Fibroblast of lung (primary cell): Measurements from ENCODE around the gene CNGA4. TPM values are rescaled to one million over a fixed set of nuclear protein-coding genes. Genes with fewer than 3 reads are reported as not detected.

Source experiments
- DNase-seq, 2 donors: peaks; one replicate each; pipeline versions ENCODE4 v3.0.0 to v3.0.0-alpha.2; 2010; ENCODE audit warnings: low read depth in 2 of 2
- H2AFZ ChIP-seq: 2 replicates; pipeline ENCODE4 v1.5.1; 2012; ENCODE audit warnings: low read length, control low read depth, inconsistent platforms
- H3K27ac ChIP-seq: 2 replicates; pipeline ENCODE4 v1.5.1; 2011; ENCODE audit warnings: low read length, control low read depth; ENCODE audit not compliant: insufficient read depth
- H3K27me3 ChIP-seq: 2 replicates; pipeline ENCODE4 v1.5.1; 2011; ENCODE audit warnings: mild to moderate bottlenecking, low read length; ENCODE audit not compliant: control insufficient read depth, insufficient read depth
- H3K36me3 ChIP-seq: 2 replicates; pipeline ENCODE4 v1.5.1; 2011; ENCODE audit warnings: low read length; ENCODE audit not compliant: control insufficient read depth, insufficient read depth
- H3K4me1 ChIP-seq: 2 replicates; pipeline ENCODE4 v1.5.1; 2011; ENCODE audit warnings: low read length; ENCODE audit not compliant: control insufficient read depth, insufficient read depth; ENCODE audit errors: extremely low read depth
- H3K4me2 ChIP-seq: 2 replicates; pipeline ENCODE4 v1.5.1; 2011; ENCODE audit warnings: low read length, control low read depth; ENCODE audit not compliant: insufficient read depth; ENCODE audit errors: extremely low read depth
- H3K4me3 ChIP-seq, 4 experiments: fragments of 200-600 bp in 1 of 4; sonication (generic) in 1 of 4; replicated peaks in 1 of 4; 2 replicates each; pipeline ENCODE4 v1.5.1; 2011 to 2016; ENCODE audit warnings: low read length in 4 of 4, low read depth in 3 of 4, mild to moderate bottlenecking in 3 of 4, control low read depth in 2 of 4, inconsistent platforms in 1 of 4, mixed read lengths in 1 of 4; ENCODE audit not compliant: insufficient read depth in 1 of 4; ENCODE audit errors: control extremely low read depth in 1 of 4
- H3K79me2 ChIP-seq: 2 replicates; pipeline ENCODE4 v1.5.1; 2012; ENCODE audit warnings: mild to moderate bottlenecking, low read length, inconsistent platforms; ENCODE audit not compliant: control insufficient read depth, insufficient read depth
- H3K9ac ChIP-seq: 2 replicates; pipeline ENCODE4 v1.5.1; 2011; ENCODE audit warnings: mild to moderate bottlenecking, low read length, control low read depth; ENCODE audit not compliant: insufficient read depth
- H3K9me3 ChIP-seq: 2 replicates; pipeline ENCODE4 v1.5.1; 2012; ENCODE audit warnings: low read depth, low read length; ENCODE audit not compliant: control insufficient read depth, insufficient read depth
- H4K20me1 ChIP-seq: 2 replicates; pipeline ENCODE4 v1.5.1; 2011; ENCODE audit warnings: low read length; ENCODE audit not compliant: control insufficient read depth, insufficient read depth; ENCODE audit errors: extremely low read depth
- EZH2 ChIP-seq: IDR thresholded peaks from 2 replicates; pipeline ENCODE4 v1.5.1; 2012; ENCODE audit warnings: low read length, control low read depth, mild to moderate bottlenecking; ENCODE audit errors: missing control alignments
- polyA plus RNA-seq, 2 donors: library from polyadenylated mRNA; depleted of rRNA in 1 of 2; stranded (reverse) in 1 of 2; unstranded in 1 of 2; fragments of >200 nt; gene quantifications; 2 replicates each; pipeline ENCODE4 v1.2.1, GENCODE V29; 2011 to 2012; ENCODE audit warnings: missing spikeins in 1 of 2
- total RNA-seq: library from RNA; depleted of rRNA; stranded (reverse); fragments of >200 nt; gene quantifications from 2 replicates; pipeline ENCODE4 v1.2.1, GENCODE V29; 2014
- TF ChIP-seq, protein P1 (sequence below), 2 donors: IDR thresholded peaks in 1 of 2; conservative IDR thresholded peaks in 1 of 2; 1 replicate in 1 of 2; 2 replicates in 1 of 2; pipeline ENCODE4 v1.5.1; 2011 to 2012; ENCODE audit warnings: low read length in 2 of 2, control low read depth in 1 of 2, inconsistent platforms in 1 of 2, low read depth in 1 of 2, mild to moderate bottlenecking in 1 of 2

Gene CNGA4
- total and polyA plus RNA-seq, 2 donors (not counting 1 experiment from before 2014, with no cell fraction given): 0.06 to 0.17 TPM

GRCh38 chr11:6196396-6196795 is 42.5 kb upstream of the CNGA4 start:
- Histone ChIP-seq H3K4me2 (no peak overlapping the region), H3K9me3 (no peaks in the 10 kb centered on the region), H3K4me1 (no peaks in the 10 kb centered on the region), H3K36me3 (no peaks in the 10 kb centered on the region), H2AFZ (no peak overlapping the region), H3K27ac (no peak overlapping the region), H3K4me3 (no peak overlapping the region), H3K27me3 (no peaks in the 10 kb centered on the region), H3K79me2 (no peaks in the 10 kb centered on the region), H3K9ac (no peak overlapping the region), H4K20me1 (no peaks in the 10 kb centered on the region)
- no peak for DNase-seq
- TF ChIP-seq, protein P1, sequence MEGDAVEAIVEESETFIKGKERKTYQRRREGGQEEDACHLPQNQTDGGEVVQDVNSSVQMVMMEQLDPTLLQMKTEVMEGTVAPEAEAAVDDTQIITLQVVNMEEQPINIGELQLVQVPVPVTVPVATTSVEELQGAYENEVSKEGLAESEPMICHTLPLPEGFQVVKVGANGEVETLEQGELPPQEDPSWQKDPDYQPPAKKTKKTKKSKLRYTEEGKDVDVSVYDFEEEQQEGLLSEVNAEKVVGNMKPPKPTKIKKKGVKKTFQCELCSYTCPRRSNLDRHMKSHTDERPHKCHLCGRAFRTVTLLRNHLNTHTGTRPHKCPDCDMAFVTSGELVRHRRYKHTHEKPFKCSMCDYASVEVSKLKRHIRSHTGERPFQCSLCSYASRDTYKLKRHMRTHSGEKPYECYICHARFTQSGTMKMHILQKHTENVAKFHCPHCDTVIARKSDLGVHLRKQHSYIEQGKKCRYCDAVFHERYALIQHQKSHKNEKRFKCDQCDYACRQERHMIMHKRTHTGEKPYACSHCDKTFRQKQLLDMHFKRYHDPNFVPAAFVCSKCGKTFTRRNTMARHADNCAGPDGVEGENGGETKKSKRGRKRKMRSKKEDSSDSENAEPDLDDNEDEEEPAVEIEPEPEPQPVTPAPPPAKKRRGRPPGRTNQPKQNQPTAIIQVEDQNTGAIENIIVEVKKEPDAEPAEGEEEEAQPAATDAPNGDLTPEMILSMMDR (conservative IDR thresholded peaks at IDR 0.05 in 1 of 2, IDR thresholded peaks at IDR 0.05 in 1 of 2; ENCODE audit: low read depth in 1 of 2, low read length in 2 of 2): no peak
- TF ChIP-seq EZH2: no peak

DNA sequence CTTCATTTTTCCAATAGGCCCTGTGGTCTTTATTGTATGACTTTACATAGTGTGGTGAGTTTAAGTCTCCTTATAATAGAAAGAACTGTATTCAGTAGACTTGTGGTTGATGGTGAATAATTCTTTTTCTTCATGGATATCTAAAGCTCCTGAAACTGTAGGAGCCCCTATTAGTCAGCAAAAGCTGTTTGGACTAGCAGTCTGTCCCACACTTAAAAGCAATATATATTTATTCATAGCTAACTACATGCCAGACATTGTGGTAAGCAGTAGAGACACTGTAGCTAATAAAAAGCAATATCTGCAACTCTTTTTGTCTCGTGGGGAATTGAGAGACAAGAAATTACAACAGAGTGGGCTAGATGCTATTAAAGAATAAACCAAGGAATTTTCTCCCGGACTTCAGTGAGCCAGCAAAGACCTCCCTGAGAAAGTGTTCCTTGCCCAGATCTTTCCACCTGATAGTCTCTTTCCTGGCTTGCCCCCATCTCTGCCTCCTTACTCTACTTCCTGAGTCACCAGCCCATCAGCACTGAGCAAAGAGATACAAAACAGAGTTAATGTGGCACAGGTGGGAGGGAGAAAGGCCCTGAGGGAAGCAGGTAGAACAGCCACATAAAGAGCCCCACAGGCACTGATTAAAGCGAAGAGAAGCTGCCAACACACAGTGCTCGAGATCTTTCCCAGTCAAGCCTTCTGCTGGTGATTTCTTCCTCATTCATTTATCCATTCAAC is 41.3 kb upstream of the CNGA4 start:
- H3K4me1 ChIP-seq: no peaks in the 10 kb centered on the region
- no peak overlapping the region for H3K4me3 ChIP-seq
- DNase-seq: peak in 1 of 2 donors; percentile 59
- H3K9me3 ChIP-seq: no peaks in the 10 kb centered on the region
- TF ChIP-seq EZH2: no peak
- TF ChIP-seq, protein P1 (conservative IDR thresholded peaks at IDR 0.05 in 1 of 2, IDR thresholded peaks at IDR 0.05 in 1 of 2; ENCODE audit: low read depth in 1 of 2, low read length in 2 of 2): no peak
- H3K27me3 ChIP-seq: no peaks in the 10 kb centered on the region
- no peaks in the 10 kb centered on the region for H3K79me2 ChIP-seq
- no peak overlapping the region for H2AFZ ChIP-seq
- no peaks in the 10 kb centered on the region for H3K36me3 ChIP-seq
- no peak overlapping the region for H3K4me2 ChIP-seq
- H4K20me1 ChIP-seq: no peaks in the 10 kb centered on the region
- H3K9ac ChIP-seq: no peak overlapping the region
- no peak overlapping the region for H3K27ac ChIP-seq

DNA sequence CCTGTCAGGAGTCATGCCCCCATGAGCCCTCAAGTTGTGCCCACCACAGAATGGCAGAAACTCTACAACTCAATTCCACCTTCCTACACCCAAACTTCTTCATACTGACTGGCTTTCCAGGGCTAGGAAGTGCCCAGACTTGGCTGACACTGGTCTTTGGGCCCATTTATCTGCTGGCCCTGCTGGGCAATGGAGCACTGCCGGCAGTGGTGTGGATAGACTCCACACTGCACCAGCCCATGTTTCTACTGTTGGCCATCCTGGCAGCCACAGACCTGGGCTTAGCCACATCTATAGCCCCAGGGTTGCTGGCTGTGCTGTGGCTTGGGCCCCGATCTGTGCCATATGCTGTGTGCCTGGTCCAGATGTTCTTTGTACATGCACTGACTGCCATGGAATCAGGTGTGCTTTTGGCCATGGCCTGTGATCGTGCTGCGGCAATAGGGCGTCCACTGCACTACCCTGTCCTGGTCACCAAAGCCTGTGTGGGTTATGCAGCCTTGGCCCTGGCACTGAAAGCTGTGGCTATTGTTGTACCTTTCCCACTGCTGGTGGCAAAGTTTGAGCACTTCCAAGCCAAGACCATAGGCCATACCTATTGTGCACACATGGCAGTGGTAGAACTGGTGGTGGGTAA is 39.6 kb upstream of the CNGA4 start, which contains the start of gene OR52W1:
Gene OR52W1 (plus strand): TSS at position 51 of the 637 bp plus-strand sequence. CDS start 0 bp downstream, at position 51.
- Histone ChIP-seq H3K36me3 (no peaks in the 10 kb centered on the region), H2AFZ (no peak within 1 kb of the TSS), H4K20me1 (no peaks in the 10 kb centered on the region), H3K27me3 (no peaks in the 10 kb centered on the region), H3K4me3 (no peak within 1 kb of the TSS), H3K9ac (no peak within 1 kb of the TSS), H3K4me2 (no peak within 1 kb of the TSS), H3K27ac (no peak within 1 kb of the TSS), H3K79me2 (no peaks in the 10 kb centered on the region), H3K9me3 (no peaks in the 10 kb centered on the region), H3K4me1 (no peaks in the 10 kb centered on the region)
- DNase-seq: no peak
- TF ChIP-seq, protein P1 (conservative IDR thresholded peaks at IDR 0.05 in 1 of 2, IDR thresholded peaks at IDR 0.05 in 1 of 2; ENCODE audit: low read depth in 1 of 2, low read length in 2 of 2): no peak
- TF ChIP-seq EZH2: no peak
